Smooth muscle cell (in vitro differentiated cells): Measurements from ENCODE around the gene NAP1L1. TPM values are rescaled to one million over a fixed set of nuclear protein-coding genes. Genes with fewer than 3 reads are reported as not detected.

ENCODE experiments used
- DNase-seq: peaks from one replicate; lab custom pipeline; 2025; ENCODE audit not compliant: unreplicated experiment; lab: John Stamatoyannopoulos, UW
- H2AFZ ChIP-seq: fragments of 200-600 bp; sonication (generic); 2 replicates; pipeline ENCODE4 v1.6.0; 2016; ENCODE audit warnings: antibody characterized with exemption, low read depth, mild to moderate bottlenecking
- H3F3A ChIP-seq: fragments of 200-600 bp; sonication (generic); 2 replicates; pipeline ENCODE4 v1.6.0; 2017; ENCODE audit warnings: antibody characterized with exemption, low read depth
- H3K27ac ChIP-seq: fragments of 200-600 bp; sonication (generic); 2 replicates; pipeline ENCODE4 v1.5.1; 2016; ENCODE audit warnings: low read depth, mild to moderate bottlenecking
- H3K27me3 ChIP-seq: fragments of 200-600 bp; sonication (generic); 2 replicates; pipeline ENCODE4 v1.6.1; 2016; ENCODE audit warnings: low read depth, mild to moderate bottlenecking
- H3K36me3 ChIP-seq: fragments of 200-600 bp; sonication (generic); 2 replicates; pipeline ENCODE4 v1.5.1; 2016; ENCODE audit warnings: low read depth
- H3K4me1 ChIP-seq: fragments of 200-600 bp; sonication (generic); 2 replicates; pipeline ENCODE4 v1.5.1; 2016; ENCODE audit warnings: low read depth
- H3K4me2 ChIP-seq: fragments of 200-600 bp; sonication (generic); 2 replicates; pipeline ENCODE4 v1.6.0; 2016; ENCODE audit warnings: mild to moderate bottlenecking
- H3K4me3 ChIP-seq: fragments of 200-600 bp; sonication (generic); 2 replicates; pipeline ENCODE4 v1.5.1; 2016; ENCODE audit warnings: mild to moderate bottlenecking
- H3K79me2 ChIP-seq: fragments of 200-600 bp; sonication (generic); 2 replicates; pipeline ENCODE4 v1.6.0; 2016; ENCODE audit warnings: low read depth, mild to moderate bottlenecking
- H3K9ac ChIP-seq: fragments of 200-600 bp; sonication (generic); 2 replicates; pipeline ENCODE4 v1.6.0; 2016; ENCODE audit warnings: low read depth
- H3K9me3 ChIP-seq: fragments of 200-600 bp; sonication (generic); replicated peaks from 2 replicates; pipeline ENCODE4 v1.5.1; 2016; ENCODE audit warnings: low read depth
- H4K20me1 ChIP-seq: fragments of 200-600 bp; sonication (generic); 2 replicates; pipeline ENCODE4 v1.6.0; 2016; ENCODE audit warnings: low read depth
- CTCF ChIP-seq: fragments of 200-600 bp; sonication (generic); IDR thresholded peaks from 2 replicates; pipeline ENCODE4 v1.5.1; 2017; ENCODE audit warnings: borderline replicate concordance, mild to moderate bottlenecking, antibody characterized with exemption; ENCODE audit not compliant: insufficient read depth, poor library complexity, severe bottlenecking
- WGBS: methylation state at CpG from one replicate; pipeline ENCODE4 v1.1.7; 2016; ENCODE audit warnings: low lambda C conversion rate; 5-methylcytosine and 5-hydroxymethylcytosine counted together
- polyA plus RNA-seq: library from polyadenylated mRNA; unstranded; fragments of >200 nt; fragmentation: Nextera tagmentation; extraction: Ambion mirVana; gene quantifications from 2 replicates; pipeline ENCODE4 v1.2.1, GENCODE V29; 2016
- total RNA-seq: library from RNA; depleted of rRNA; stranded (reverse); fragments of >200 nt; gene quantifications from 2 replicates; pipeline ENCODE4 v1.2.3, GENCODE V29; 2014

NAP1L1 gene
- total and polyA plus RNA-seq, 2 experiments from 2014 or later: 110 to 221 TPM

- Histone ChIP-seq H3K4me2 (no peak overlapping the region), H3K36me3 (no peaks in the 10 kb centered on the region), H3K9me3 (no peaks in the 10 kb centered on the region), H3F3A (peaks cover 8% of the 10 kb centered on the region), H3K9ac (no peak overlapping the region), H2AFZ (no peak overlapping the region), H3K4me1 (peaks cover 4% of the 10 kb centered on the region), H3K79me2 (no peaks in the 10 kb centered on the region), H3K4me3 (no peak overlapping the region), H3K27me3 (no peaks in the 10 kb centered on the region), H4K20me1 (no peaks in the 10 kb centered on the region), H3K27ac (no peak overlapping the region)
- TF ChIP-seq CTCF: no peak
- DNase-seq: no peak
These were observed 88.8 kb downstream of the NAP1L1 start for GRCh38 chr12:75995691-75996090.

- Histone ChIP-seq H3K4me1 (peaks cover 4% of the 10 kb centered on the region), H3K9ac (no peak overlapping the region), H3K4me2 (no peak overlapping the region), H3K27me3 (no peaks in the 10 kb centered on the region), H4K20me1 (no peaks in the 10 kb centered on the region), H3K27ac (no peak overlapping the region), H3K4me3 (no peak overlapping the region), H3K36me3 (no peaks in the 10 kb centered on the region), H3K79me2 (no peaks in the 10 kb centered on the region), H3K9me3 (no peaks in the 10 kb centered on the region), H3F3A (peaks cover 8% of the 10 kb centered on the region), H2AFZ (peak overlapping the region; percentile 19)
- DNase-seq: no peak
- TF ChIP-seq CTCF: no peak
- WGBS: 59% methylated on average over 4 of the region's 4 CpGs
These were observed 90.3 kb downstream of the NAP1L1 start for GRCh38 chr12:75994069-75994740.

- 71% methylated on average over 5 of the region's 5 CpGs for WGBS
- no peak overlapping the region for H3K9ac ChIP-seq
- no peak overlapping the region for H2AFZ ChIP-seq
- no peaks in the 10 kb centered on the region for H3K79me2 ChIP-seq
- no peak for TF ChIP-seq CTCF
- H3K27me3 ChIP-seq: no peaks in the 10 kb centered on the region
- H4K20me1 ChIP-seq: no peaks in the 10 kb centered on the region
- H3K36me3 ChIP-seq: no peaks in the 10 kb centered on the region
- H3K9me3 ChIP-seq: no peaks in the 10 kb centered on the region
- H3K27ac ChIP-seq: no peak overlapping the region
- H3K4me2 ChIP-seq: no peak overlapping the region
- H3K4me1 ChIP-seq: no peaks in the 10 kb centered on the region
- DNase-seq: no peak
- no peaks in the 10 kb centered on the region for H3F3A ChIP-seq
- no peak overlapping the region for H3K4me3 ChIP-seq
These were observed 92.7 kb downstream of the NAP1L1 start for GRCh38 chr12:75991753-75992152.
